GM12878 (cell line): ENCODE data around the gene B9D1. TPM values are rescaled to one million over a fixed set of nuclear protein-coding genes. Genes with fewer than 3 reads are reported as not detected.

ENCODE experiments used
- ATAC-seq: fragments of 200-7000 bp; cut with Tn5 transposase; 3 replicates; pipeline ENCODE4 v1.9.1; 2020; ENCODE audit warnings: mild to moderate bottlenecking, moderate library complexity
- BruUV-seq: library from RNA; stranded (reverse); fragments of 400-500 nt; replicated peaks from 2 replicates; lab custom pipeline; 2021; lab: Mats Ljungman, UMichigan
- CTCF ChIA-PET: fragments of 300-600 bp; sonication (Branson Sonifier 250); formaldehyde crosslinking; extraction: SDS; loops from one replicate; lab custom pipeline; 2021; ENCODE audit warnings: inconsistent platforms; lab: Yijun Ruan, JAX
- POLR2A ChIA-PET: fragments of 350-600 bp; formaldehyde crosslinking; extraction: SDS; loops from one replicate; lab custom pipeline; 2021; ENCODE audit warnings: inconsistent platforms; lab: Charles Lee
- RAD21 ChIA-PET: fragments of 300-600 bp; sonication (Branson Sonifier 250); formaldehyde crosslinking; loops from one replicate; lab custom pipeline; 2023; ENCODE audit warnings: antibody characterized with exemption; ENCODE audit not compliant: unreplicated experiment; lab: Charles Lee
- SMC1A ChIA-PET: fragments of 300-600 bp; sonication (Branson Sonifier 250); formaldehyde crosslinking; loops from one replicate; lab custom pipeline; 2023; ENCODE audit not compliant: unreplicated experiment, uncharacterized antibody; lab: Charles Lee
- DNase-seq: peaks from one replicate; pipeline ENCODE4 v3.0.0-alpha.2; 2011; ENCODE audit warnings: low read depth, low spot score
- FAIRE-seq: peaks from 3 replicates; lab custom pipeline; 2011; peaks lifted over from hg19 to GRCh38; lab: Jason Lieb, UNC
- H2AFZ ChIP-seq: 2 replicates; pipeline ENCODE4 v1.6.0; 2011; ENCODE audit warnings: low read depth, low read length, control low read depth; ENCODE audit not compliant: control insufficient read depth
- H3K27ac ChIP-seq: 2 replicates; pipeline ENCODE4 v1.5.1; 2011; ENCODE audit warnings: control low read depth; ENCODE audit not compliant: control insufficient read depth, insufficient read depth
- H3K27me3 ChIP-seq, 2 experiments: replicated peaks in 1 of 2; 2 replicates each; pipeline versions ENCODE4 v1.6.0 to v1.6.1; 2011; ENCODE audit warnings: low read length in 1 of 2; ENCODE audit not compliant: control insufficient read depth in 2 of 2, insufficient read depth in 2 of 2
- H3K36me3 ChIP-seq, 2 experiments: 2 replicates each; pipeline ENCODE4 v1.5.1; 2011; ENCODE audit warnings: low read length in 1 of 2; ENCODE audit not compliant: control insufficient read depth in 2 of 2, insufficient read depth in 2 of 2
- H3K4me1 ChIP-seq: 2 replicates; pipeline ENCODE4 v1.6.1; 2011; ENCODE audit warnings: mild to moderate bottlenecking, low read length, moderate library complexity, mixed read lengths; ENCODE audit not compliant: control insufficient read depth, insufficient read depth
- H3K4me2 ChIP-seq: 2 replicates; pipeline ENCODE4 v1.6.0; 2011; ENCODE audit warnings: control low read depth; ENCODE audit not compliant: control insufficient read depth, insufficient read depth
- H3K4me3 ChIP-seq: fragments of 200-600 bp; sonication (generic); 2 replicates; pipeline ENCODE4 v1.5.1; 2016
- H3K79me2 ChIP-seq: 2 replicates; pipeline ENCODE4 v1.6.0; 2011; ENCODE audit warnings: low read length; ENCODE audit not compliant: control insufficient read depth, insufficient read depth
- H3K9ac ChIP-seq: 2 replicates; pipeline ENCODE4 v1.8.0; 2011; ENCODE audit warnings: low read length, control low read depth, mixed read lengths; ENCODE audit not compliant: control insufficient read depth, insufficient read depth
- H3K9me3 ChIP-seq: replicated peaks from 3 replicates; pipeline ENCODE4 v1.5.1; 2011; ENCODE audit warnings: mild to moderate bottlenecking, low read length; ENCODE audit not compliant: control insufficient read depth, insufficient read depth
- H4K20me1 ChIP-seq: 2 replicates; pipeline ENCODE4 v1.6.0; 2011; ENCODE audit not compliant: control insufficient read depth, insufficient read depth
- CHD1 ChIP-seq: IDR thresholded peaks from 2 replicates; pipeline ENCODE4 v1.6.1; 2012; ENCODE audit warnings: low read depth, low read length, improper control_type of control experiment
- JUNB ChIP-seq: IDR thresholded peaks from 2 replicates; pipeline ENCODE4 v1.6.1; 2016; ENCODE audit warnings: antibody characterized with exemption, mild to moderate bottlenecking
- NFIC ChIP-seq: IDR thresholded peaks from 2 replicates; pipeline ENCODE4 v1.6.1; 2012; ENCODE audit warnings: low read depth, mild to moderate bottlenecking, inconsistent platforms, low read length, moderate library complexity
- PAX5 ChIP-seq: IDR thresholded peaks from 2 replicates; pipeline ENCODE4 v1.6.1; 2011; ENCODE audit warnings: low read depth, low read length, borderline replicate concordance
- POLR2AphosphoS5 ChIP-seq: IDR thresholded peaks from 2 replicates; pipeline ENCODE4 v1.6.1; 2011; ENCODE audit warnings: mild to moderate bottlenecking, low read length, inconsistent platforms
- PRDM15 ChIP-seq: fragments of 450-650 bp; formaldehyde crosslinking; IDR thresholded peaks from 2 replicates; pipeline ENCODE4 v1.4.0; 2020; ENCODE audit warnings: mild to moderate bottlenecking, moderate library complexity
- RB1 ChIP-seq: fragments of 450-650 bp; formaldehyde crosslinking; IDR thresholded peaks from 2 replicates; pipeline ENCODE4 v1.6.1; 2017; ENCODE audit warnings: mild to moderate bottlenecking, borderline replicate concordance
- SKIL ChIP-seq: fragments of 450-650 bp; IDR thresholded peaks from 2 replicates; pipeline ENCODE4 v1.6.1; 2017; ENCODE audit warnings: mild to moderate bottlenecking, low read depth, inconsistent platforms; ENCODE audit not compliant: poor library complexity, severe bottlenecking
- TCF12 ChIP-seq: IDR thresholded peaks from 2 replicates; pipeline ENCODE4 v1.6.1; 2011; ENCODE audit warnings: low read depth, mild to moderate bottlenecking, low read length
- ZNF24 ChIP-seq: fragments of 450-650 bp; IDR thresholded peaks from 2 replicates; pipeline ENCODE4 v1.6.1; 2017; ENCODE audit warnings: antibody characterized with exemption, mild to moderate bottlenecking
- ZNF592 ChIP-seq: fragments of 450-650 bp; IDR thresholded peaks from 2 replicates; pipeline ENCODE4 v1.6.1; 2017; ENCODE audit warnings: mild to moderate bottlenecking, moderate library complexity
- WGBS: methylation state at CpG from one replicate; pipeline ENCODE4 v1.1.6; 2016; ENCODE audit warnings: low lambda C conversion rate; ENCODE audit not compliant: insufficient replicate concordance, insufficient coverage; ENCODE audit errors: missing lambda C conversion rate; 5-methylcytosine and 5-hydroxymethylcytosine counted together
- in situ Hi-C: fragments of 300-500 bp; cut with MboI; formaldehyde crosslinking; loops from 9 replicates; pipeline ENCODE4 v1.14.3; 2018; ENCODE audit warnings: mixed read lengths
- intact Hi-C: fragments of 100-400 bp; cut with micrococcal nuclease; formaldehyde crosslinking; loops from one replicate; pipeline ENCODE4 v1.14.2; 2022; ENCODE audit not compliant: unreplicated experiment
- polyA plus RNA-seq, 11 experiments: library from polyadenylated mRNA; depleted of rRNA in 4 of 11; unstranded in 6 of 11; stranded (reverse) in 5 of 11; fragments of >200 nt; fragmentation: Nextera tagmentation in 4 of 11; fragmentation: Illumina TruSeq in 1 of 11; extraction: Ambion mirVana in 4 of 11; extraction: Trizol in 1 of 11; gene quantifications; 1 replicate in 1 of 11; 2 replicates in 10 of 11; pipeline versions ENCODE4 v1.2.1 to v1.2.3, GENCODE V29; 2011 to 2016; ENCODE audit warnings: inconsistent platforms in 2 of 11, missing spikeins in 2 of 11, low read depth in 1 of 11
- total RNA-seq, 4 experiments: library from RNA; depleted of rRNA in 3 of 4; stranded (reverse); fragments of >200 nt in 3 of 4; fragmentation: Illumina TruSeq in 1 of 4; extraction: Trizol in 1 of 4; gene quantifications; 2 replicates each; pipeline versions ENCODE4 v1.2.1 to v1.2.3, GENCODE V29; 2013 to 2021

The B9D1 gene
- total and polyA plus RNA-seq, 10 of the 15 experiments (the other 5 are each of a cell fraction or from before 2014, with no cell fraction given), result 5.9 to 18.3 (median 9.8) TPM

DNA sequence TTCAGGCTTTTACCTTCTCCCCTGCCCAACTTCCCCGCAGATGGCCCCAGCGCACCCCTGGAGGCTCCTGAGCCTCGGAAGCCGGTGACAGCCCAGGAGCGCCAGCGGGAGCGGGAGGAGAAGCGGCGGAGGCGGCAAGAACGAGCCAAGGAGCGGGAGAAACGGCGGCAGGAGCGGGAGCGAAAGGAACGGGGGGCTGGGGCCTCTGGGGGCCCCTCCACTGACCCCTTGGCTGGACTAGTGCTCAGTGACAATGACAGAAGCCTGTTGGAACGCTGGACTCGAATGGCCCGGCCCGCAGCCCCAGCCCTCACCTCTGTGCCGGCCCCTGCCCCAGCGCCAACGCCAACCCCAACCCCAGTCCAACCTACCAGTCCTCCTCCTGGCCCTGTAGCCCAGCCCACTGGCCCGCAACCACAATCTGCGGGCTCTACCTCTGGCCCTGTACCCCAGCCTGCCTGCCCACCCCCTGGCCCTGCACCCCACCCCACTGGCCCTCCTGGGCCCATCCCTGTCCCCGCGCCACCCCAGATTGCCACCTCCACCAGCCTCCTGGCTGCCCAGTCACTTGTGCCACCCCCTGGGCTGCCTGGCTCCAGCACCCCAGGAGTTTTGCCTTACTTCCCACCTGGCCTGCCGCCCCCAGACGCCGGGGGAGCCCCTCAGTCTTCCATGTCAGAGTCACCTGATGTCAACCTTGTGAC, 19.4 kb upstream of the B9D1 start:
- ChIA-PET SMC1A (no interaction called here), RAD21 (no interaction called here)

More for the DNA sequence above, 19.4 kb upstream of the B9D1 start:
- Histone ChIP-seq H3K4me3 (no peak overlapping the region), H2AFZ (no peak overlapping the region), H3K36me3 (peaks cover 4 to 18% of the 10 kb centered on the region in 2 experiments), H3K27ac (no peak overlapping the region), H3K4me1 (no peaks in the 10 kb centered on the region), H3K4me2 (no peak overlapping the region), H3K79me2 (peaks cover 4% of the 10 kb centered on the region), H3K9ac (no peak overlapping the region), H4K20me1 (no peaks in the 10 kb centered on the region), H3K27me3 (no peaks in the 10 kb centered on the region), H3K9me3 (no peaks in the 10 kb centered on the region)
- DNase-seq (no peak), FAIRE-seq (no peak), ATAC-seq (no peak)
- POLR2A ChIA-PET, result no interaction called here
- in situ Hi-C loops, result no loop called here
- intact Hi-C loops, result no loop called here
- CTCF ChIA-PET, result no interaction called here
- BruUV-seq, result no TSS peak
- WGBS, result 96% methylated on average over 18 of the region's 31 CpGs
- TF ChIP-seq TCF12 (no peak), ZNF592 (no peak), CHD1 (no peak), NFIC (no peak), SKIL (no peak), PRDM15 (CRISPR knock-in tag) (no peak), JUNB (no peak), PAX5 (no peak), POLR2AphosphoS5 (no peak), RB1 (no peak), ZNF24 (no peak)
